ENCODE data around the gene PFDN4. TPM values are rescaled to one million over a fixed set of nuclear protein-coding genes. Genes with fewer than 3 reads are reported as not detected.

Gene PFDN4
- total RNA-seq, 1 donor from 2014 or later = 83.5 TPM

- no peak for FAIRE-seq
- TF ChIP-seq CTCF (IDR thresholded peaks at IDR 0.05; ENCODE audit: insufficient read depth, low read length, severe bottlenecking) = no peak
Observed at GRCh38 chr20:54214566-54214965, 6.7 kb downstream of the PFDN4 start.

GRCh38 chr20:54215157-54215789, 7.4 kb downstream of the PFDN4 start:
- Histone ChIP-seq H3K36me3 (ENCODE audit: control insufficient read depth, insufficient read depth, low read length) (peaks cover 1% of the 10 kb centered on the region), H3K27me3 (ENCODE audit: control insufficient read depth, insufficient read depth, low read length) (no peaks in the 10 kb centered on the region), H3K4me3 (ENCODE audit: low read depth, low read length) (no peak overlapping the region)
- DNase-seq (ENCODE audit: low read depth) = no peak
- TF ChIP-seq CTCF (IDR thresholded peaks at IDR 0.05; ENCODE audit: insufficient read depth, low read length, severe bottlenecking) = no peak
- FAIRE-seq = no peak

More at GRCh38 chr20:54214566-54214965, 6.7 kb downstream of the PFDN4 start:
- peaks cover 1% of the 10 kb centered on the region for H3K36me3 ChIP-seq (ENCODE audit: control insufficient read depth, insufficient read depth, low read length)
- no peak overlapping the region for H3K4me3 ChIP-seq (ENCODE audit: low read depth, low read length)
- H3K27me3 ChIP-seq (ENCODE audit: control insufficient read depth, insufficient read depth, low read length) = no peaks in the 10 kb centered on the region
- no peak for DNase-seq (ENCODE audit: low read depth)

GRCh38 chr20:54217762-54218161, 9.9 kb downstream of the PFDN4 start:
- no peak overlapping the region for H3K4me3 ChIP-seq (ENCODE audit: low read depth, low read length)
- no peak for FAIRE-seq
- peaks cover 1% of the 10 kb centered on the region for H3K36me3 ChIP-seq (ENCODE audit: control insufficient read depth, insufficient read depth, low read length)
- DNase-seq (ENCODE audit: low read depth) = no peak
- no peak for TF ChIP-seq CTCF (IDR thresholded peaks at IDR 0.05; ENCODE audit: insufficient read depth, low read length, severe bottlenecking)
- H3K27me3 ChIP-seq (ENCODE audit: control insufficient read depth, insufficient read depth, low read length) = no peaks in the 10 kb centered on the region

- H3K27me3 ChIP-seq (ENCODE audit: control insufficient read depth, insufficient read depth, low read length) = no peaks in the 10 kb centered on the region
- no peak overlapping the region for H3K4me3 ChIP-seq (ENCODE audit: low read depth, low read length)
- H3K36me3 ChIP-seq (ENCODE audit: control insufficient read depth, insufficient read depth, low read length) = peaks cover 1% of the 10 kb centered on the region
- no peak for FAIRE-seq
- TF ChIP-seq CTCF (IDR thresholded peaks at IDR 0.05; ENCODE audit: insufficient read depth, low read length, severe bottlenecking) = no peak
- DNase-seq (ENCODE audit: low read depth) = no peak
Observed at GRCh38 chr20:54218470-54218869, 10.6 kb downstream of the PFDN4 start.

GRCh38 chr20:54219751-54220426, 12.0 kb downstream of the PFDN4 start:
- TF ChIP-seq CTCF (IDR thresholded peaks at IDR 0.05; ENCODE audit: insufficient read depth, low read length, severe bottlenecking) = peak; percentile 29
- FAIRE-seq (no peak), DNase-seq (ENCODE audit: low read depth) (peak; percentile 52)
- Histone ChIP-seq H3K4me3 (ENCODE audit: low read depth, low read length) (no peak overlapping the region), H3K27me3 (ENCODE audit: control insufficient read depth, insufficient read depth, low read length) (no peaks in the 10 kb centered on the region), H3K36me3 (ENCODE audit: control insufficient read depth, insufficient read depth, low read length) (peaks cover 1% of the 10 kb centered on the region)

All from bronchial epithelial cell (primary cell).